ENCODE measurements around the gene FRMD4A.

GRCh38 chr10:13683017-13683416, 647.7 kb downstream of the FRMD4A start:
- TF ChIP-seq CTCF (conservative IDR thresholded peaks at IDR 0.05) (no peak), EZH2 (IDR thresholded peaks at IDR 0.05; ENCODE audit: low read depth) (no peak)
